ENCODE results near the gene CISD3.

CISD3 gene

DNA sequence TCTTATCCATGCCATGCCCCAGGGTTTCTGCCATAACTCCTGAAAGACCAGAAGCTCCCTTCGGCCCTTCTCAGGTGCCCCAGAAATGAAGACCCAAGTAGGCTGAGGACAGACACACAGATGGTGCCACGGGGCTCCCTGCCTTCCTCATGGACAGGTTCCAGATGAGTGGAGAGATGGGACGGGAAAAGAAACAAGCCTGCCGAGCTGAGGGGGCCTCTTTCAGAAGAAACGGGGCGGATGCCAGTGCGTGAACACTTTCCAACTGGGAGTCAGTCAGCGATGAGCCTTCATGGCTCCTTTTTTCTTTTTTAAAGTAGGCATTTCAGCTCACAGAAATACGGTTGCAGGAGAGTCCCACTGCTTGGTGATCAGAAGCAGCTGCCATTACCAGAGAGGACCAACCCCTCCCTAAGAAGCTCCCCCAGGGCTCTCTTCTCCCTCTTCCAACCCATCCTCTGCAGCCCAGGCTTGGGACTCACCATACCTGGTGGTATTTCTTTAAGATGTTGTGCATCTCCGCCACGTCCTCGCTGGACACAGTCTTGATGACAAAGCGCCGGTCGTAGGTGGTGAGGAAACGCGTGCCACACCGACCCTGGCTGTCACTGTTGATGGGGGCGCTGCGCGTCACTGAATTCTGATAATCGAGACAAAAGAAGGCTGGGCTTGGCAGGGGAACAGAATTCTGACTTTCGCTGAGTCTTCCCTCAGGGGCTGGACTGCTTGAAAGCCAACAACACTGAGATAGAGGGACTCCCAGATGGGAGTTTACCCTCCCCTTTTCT lies 50.0 kb downstream of the CISD3 start:
- DNase-seq (ENCODE audit: low read depth): no peak

DNA sequence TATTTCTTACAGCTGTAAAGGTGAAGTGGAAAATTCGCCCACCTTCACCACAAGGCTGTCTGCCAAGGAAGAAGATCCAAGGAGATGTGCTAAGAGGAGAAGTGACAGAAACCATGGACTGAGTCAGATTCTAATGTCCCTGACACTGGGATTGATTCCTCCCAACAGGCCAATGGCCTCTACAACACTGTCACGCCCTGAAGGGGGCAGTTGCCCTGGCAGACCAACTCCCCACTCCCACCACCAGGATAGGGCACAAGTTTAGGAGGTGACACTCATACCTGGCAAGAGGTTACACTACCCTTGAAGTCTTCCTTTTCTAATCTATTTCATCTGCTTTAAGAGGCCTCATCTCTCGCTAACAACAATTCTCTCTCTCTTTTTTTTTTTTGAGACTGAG lies 53.1 kb downstream of the CISD3 start:
- DNase-seq (ENCODE audit: low read depth): no peak
